HepG2 (cell line): ENCODE results near the gene DNMBP. TPM values are rescaled to one million over a fixed set of nuclear protein-coding genes. Genes with fewer than 3 reads are reported as not detected.

Experiments used
- ADNP ChIP-seq: sonication (generic); formaldehyde crosslinking; IDR thresholded peaks from 2 replicates; pipeline ENCODE4 v1.4.0; 2020; ENCODE audit warnings: missing genetic modification reagents
- AGO2 ChIP-seq: fragments of 200-400 bp; formaldehyde crosslinking; optimal IDR thresholded peaks from 2 replicates; pipeline ENCODE3; 2017; ENCODE audit warnings: mild to moderate bottlenecking, low read depth, low read length, moderate library complexity
- AKAP8 ChIP-seq: sonication (generic); formaldehyde crosslinking; IDR thresholded peaks from 2 replicates; pipeline ENCODE4 v1.5.1; 2020; ENCODE audit warnings: mild to moderate bottlenecking, missing genetic modification reagents
- ATF1 ChIP-seq: IDR thresholded peaks from 2 replicates; pipeline ENCODE4 v1.6.1; 2016; ENCODE audit warnings: mild to moderate bottlenecking, control low read depth
- BORCS8-MEF2B ChIP-seq: sonication (generic); formaldehyde crosslinking; IDR thresholded peaks from 2 replicates; pipeline ENCODE4 v1.8.0; 2022; ENCODE audit warnings: mild to moderate bottlenecking, missing genetic modification reagents
- CC2D1A ChIP-seq: sonication (generic); formaldehyde crosslinking; IDR thresholded peaks from 2 replicates; pipeline ENCODE4 v1.8.1; 2023; ENCODE audit warnings: mild to moderate bottlenecking, missing genetic modification reagents
- DDIT3 ChIP-seq: sonication (generic); formaldehyde crosslinking; IDR thresholded peaks from 2 replicates; pipeline ENCODE4 v1.4.0; 2020; ENCODE audit warnings: mild to moderate bottlenecking, missing genetic modification reagents
- DPF2 ChIP-seq: sonication (generic); formaldehyde crosslinking; IDR thresholded peaks from 2 replicates; pipeline ENCODE4 v1.4.0; 2020; ENCODE audit warnings: mild to moderate bottlenecking, low read depth, missing genetic modification reagents, borderline replicate concordance
- EED ChIP-seq: sonication (generic); formaldehyde crosslinking; IDR thresholded peaks from 2 replicates; pipeline ENCODE4 v1.5.0; 2020; ENCODE audit warnings: mild to moderate bottlenecking, missing genetic modification reagents
- ETV5 ChIP-seq: IDR thresholded peaks from 2 replicates; pipeline ENCODE4 v1.6.1; 2018; ENCODE audit warnings: missing biosample characterization, missing genetic modification reagents, inconsistent platforms, borderline replicate concordance
- FOXC1 ChIP-seq: sonication (generic); formaldehyde crosslinking; IDR thresholded peaks from 2 replicates; pipeline ENCODE4 v1.8.0; 2022; ENCODE audit warnings: mild to moderate bottlenecking, missing genetic modification reagents, borderline replicate concordance
- HDAC2 ChIP-seq: sonication (generic); formaldehyde crosslinking; IDR thresholded peaks from 2 replicates; pipeline ENCODE4 v1.4.0; 2020; ENCODE audit warnings: missing genetic modification reagents
- HMG20A ChIP-seq: IDR thresholded peaks from 2 replicates; pipeline ENCODE4 v1.6.1; 2016; ENCODE audit warnings: borderline replicate concordance
- HOXA3 ChIP-seq: sonication (generic); formaldehyde crosslinking; IDR thresholded peaks from 2 replicates; pipeline ENCODE4 v1.5.0; 2020; ENCODE audit warnings: missing genetic modification reagents
- KLF13 ChIP-seq: sonication (generic); formaldehyde crosslinking; IDR thresholded peaks from 2 replicates; pipeline ENCODE4 v1.4.0; 2020; ENCODE audit warnings: mild to moderate bottlenecking, missing genetic modification reagents
- LBX2 ChIP-seq: sonication (generic); formaldehyde crosslinking; IDR thresholded peaks from 2 replicates; pipeline ENCODE4 v1.5.0; 2020; ENCODE audit warnings: missing genetic modification reagents, mild to moderate bottlenecking, borderline replicate concordance
- MBNL3 ChIP-seq: fragments of 250-450 bp; sonication (Bioruptor Pico); conservative IDR thresholded peaks from 2 replicates; pipeline ENCODE4 v1.8.0; 2022; ENCODE audit warnings: mild to moderate bottlenecking, inconsistent platforms
- MED1 ChIP-seq: sonication (generic); formaldehyde crosslinking; IDR thresholded peaks from 2 replicates; pipeline ENCODE4 v1.4.0; 2020; ENCODE audit warnings: missing genetic modification reagents
- ONECUT2 ChIP-seq: sonication (generic); formaldehyde crosslinking; IDR thresholded peaks from 2 replicates; pipeline ENCODE4 v1.4.0; 2020; ENCODE audit warnings: missing genetic modification reagents
- PHF21A ChIP-seq: sonication (generic); formaldehyde crosslinking; IDR thresholded peaks from 2 replicates; pipeline ENCODE4 v1.5.0; 2020; ENCODE audit warnings: mild to moderate bottlenecking, missing genetic modification reagents
- RARG ChIP-seq: sonication (generic); formaldehyde crosslinking; IDR thresholded peaks from 2 replicates; pipeline ENCODE4 v1.4.0; 2020; ENCODE audit warnings: low read depth, mild to moderate bottlenecking, missing genetic modification reagents
- SNRNP70 ChIP-seq: fragments of 200-400 bp; formaldehyde crosslinking; IDR thresholded peaks from 2 replicates; pipeline ENCODE4 v1.6.1; 2017; ENCODE audit warnings: mild to moderate bottlenecking, low read depth, low read length, moderate library complexity
- THAP7 ChIP-seq: sonication (generic); formaldehyde crosslinking; IDR thresholded peaks from 2 replicates; pipeline ENCODE4 v1.8.1; 2023; ENCODE audit warnings: mild to moderate bottlenecking, missing genetic modification reagents
- ZBTB42 ChIP-seq: sonication (generic); formaldehyde crosslinking; IDR thresholded peaks from 2 replicates; pipeline ENCODE4 v1.5.0; 2020; ENCODE audit warnings: mild to moderate bottlenecking, missing genetic modification reagents
- ZNF18 ChIP-seq: sonication (generic); formaldehyde crosslinking; IDR thresholded peaks from 2 replicates; pipeline ENCODE4 v1.8.0; 2022; ENCODE audit warnings: mild to moderate bottlenecking, missing genetic modification reagents; ENCODE audit not compliant: insufficient replicate concordance
- ZNF251 ChIP-seq: sonication (generic); formaldehyde crosslinking; IDR thresholded peaks from 2 replicates; pipeline ENCODE4 v1.9.0; 2021; ENCODE audit warnings: mild to moderate bottlenecking, missing genetic modification reagents
- ZNF253 ChIP-seq: sonication (generic); formaldehyde crosslinking; IDR thresholded peaks from 2 replicates; pipeline ENCODE4 v1.8.0; 2022; ENCODE audit warnings: mild to moderate bottlenecking, missing genetic modification reagents, borderline replicate concordance
- ZNF264 ChIP-seq: sonication (generic); formaldehyde crosslinking; IDR thresholded peaks from 2 replicates; pipeline ENCODE4 v1.4.0; 2020; ENCODE audit warnings: missing genetic modification reagents
- ZNF547 ChIP-seq: sonication (generic); formaldehyde crosslinking; IDR thresholded peaks from 2 replicates; pipeline ENCODE4 v1.5.1; 2020; ENCODE audit warnings: mild to moderate bottlenecking, missing genetic modification reagents
- ZNF589 ChIP-seq: sonication (generic); formaldehyde crosslinking; conservative IDR thresholded peaks from 2 replicates; pipeline ENCODE4 v1.8.0; 2022; ENCODE audit warnings: mild to moderate bottlenecking, moderate library complexity, missing genetic modification reagents
- ZNF670 ChIP-seq: sonication (generic); formaldehyde crosslinking; IDR thresholded peaks from 2 replicates; pipeline ENCODE4 v1.8.0; 2022; ENCODE audit warnings: mild to moderate bottlenecking, missing genetic modification reagents, borderline replicate concordance
- ZNF709 ChIP-seq: sonication (generic); formaldehyde crosslinking; IDR thresholded peaks from 2 replicates; pipeline ENCODE4 v1.5.0; 2020; ENCODE audit warnings: mild to moderate bottlenecking, missing genetic modification reagents
- ZNF776 ChIP-seq: sonication (generic); formaldehyde crosslinking; IDR thresholded peaks from 2 replicates; pipeline ENCODE4 v1.4.0; 2020; ENCODE audit warnings: mild to moderate bottlenecking, missing genetic modification reagents
- polyA plus RNA-seq, 8 experiments: library from polyadenylated mRNA; depleted of rRNA in 3 of 8; stranded (reverse) in 7 of 8; unstranded in 1 of 8; fragments of >200 nt; fragmentation: Illumina TruSeq in 4 of 8; extraction: Trizol in 4 of 8; gene quantifications; 2 replicates each; pipeline versions ENCODE4 v1.2.1 to v1.2.3, GENCODE V29; 2011 to 2016; ENCODE audit warnings: low read depth in 4 of 8, missing spikeins in 1 of 8, mixed read lengths in 1 of 8; ENCODE audit not compliant: insufficient read depth in 1 of 8
- total RNA-seq, 5 experiments: library from RNA; depleted of rRNA; stranded (reverse); fragments of >200 nt; fragmentation: Illumina TruSeq; extraction: Trizol; gene quantifications; 2 replicates each; pipeline ENCODE4 v1.2.3, GENCODE V29; 2016; ENCODE audit warnings: low read depth in 1 of 5

The DNMBP gene
- total and polyA plus RNA-seq, 2 of the 13 experiments (the other 11 are each of a cell fraction or from before 2014, with no cell fraction given) = 3.6 to 6.3 TPM

GRCh38 chr10:99849536-99849935 is 160.2 kb downstream of the DNMBP start (continued):
- TF ChIP-seq ZNF251 (no peak), PHF21A (CRISPR knock-in tag) (peak; percentile 30; the same call in 1 of the 2 replicates), ZNF253 (CRISPR knock-in tag) (no peak), HMG20A (CRISPR knock-in tag) (peak; percentile 33; the same call in 1 of the 2 replicates), ZNF776 (CRISPR knock-in tag) (no peak), ETV5 (no peak), ZNF709 (CRISPR knock-in tag) (no peak), HOXA3 (no peak; the same call in none of the 2 replicates), ATF1 (CRISPR knock-in tag) (peak; percentile 27; the same call in 1 of the 2 replicates), DPF2 (CRISPR knock-in tag) (peak; percentile 35; the same call in 1 of the 2 replicates), KLF13 (no peak), AGO2 (no peak), ZNF670 (CRISPR knock-in tag) (no peak), LBX2 (CRISPR knock-in tag) (no peak), CC2D1A (CRISPR knock-in tag) (no peak), DDIT3 (CRISPR knock-in tag) (no peak), ZNF547 (CRISPR knock-in tag) (no peak), RARG (CRISPR knock-in tag) (no peak), AKAP8 (CRISPR knock-in tag) (no peak), HDAC2 (CRISPR knock-in tag) (peak; percentile 60), FOXC1 (CRISPR knock-in tag) (no peak), ZNF264 (CRISPR knock-in tag) (peak; percentile 79), BORCS8-MEF2B (CRISPR knock-in tag) (no peak), ADNP (CRISPR knock-in tag) (no peak), EED (CRISPR knock-in tag) (no peak), MED1 (CRISPR knock-in tag) (peak; percentile 48; the same call in 1 of the 2 replicates), ZBTB42 (no peak), THAP7 (CRISPR knock-in tag) (no peak), SNRNP70 (no peak), MBNL3 (no peak), ZNF589 (CRISPR knock-in tag) (no peak), ZNF18 (CRISPR knock-in tag) (no peak), ONECUT2 (CRISPR knock-in tag) (no peak)
